PFSK-1 (cell line): ENCODE measurements around the gene RPH3AL.

Source experiments
- FOXP2 ChIP-seq: optimal IDR thresholded peaks from 2 replicates; pipeline ENCODE3; 2011; ENCODE audit warnings: borderline replicate concordance, control low read depth, inconsistent platforms; ENCODE audit not compliant: insufficient read depth; ENCODE audit errors: extremely low read length, extremely low read depth
- POLR2AphosphoS5 ChIP-seq: IDR thresholded peaks from 2 replicates; pipeline ENCODE4 v1.6.1; 2012; ENCODE audit warnings: low read depth, mild to moderate bottlenecking, control low read depth, low read length, moderate library complexity
- SIN3A ChIP-seq: IDR thresholded peaks from 2 replicates; pipeline ENCODE4 v1.6.1; 2012; ENCODE audit warnings: mild to moderate bottlenecking, low read length, moderate library complexity, borderline replicate concordance; ENCODE audit not compliant: insufficient read depth
- TAF1 ChIP-seq: IDR thresholded peaks from 2 replicates; pipeline ENCODE4 v1.6.1; 2012; ENCODE audit warnings: low read length, control low read depth, borderline replicate concordance; ENCODE audit not compliant: insufficient read depth
- TF ChIP-seq, protein P1 (sequence below), 2 experiments: IDR thresholded peaks; 2 replicates each; pipeline versions ENCODE4 v1.6.1 to v1.8.0; 2011 to 2012; ENCODE audit warnings: low read depth in 2 of 2, low read length in 2 of 2, control low read depth in 1 of 2, inconsistent platforms in 1 of 2, mild to moderate bottlenecking in 1 of 2, moderate library complexity in 1 of 2; ENCODE audit not compliant: insufficient read depth in 1 of 2

RPH3AL gene

DNA sequence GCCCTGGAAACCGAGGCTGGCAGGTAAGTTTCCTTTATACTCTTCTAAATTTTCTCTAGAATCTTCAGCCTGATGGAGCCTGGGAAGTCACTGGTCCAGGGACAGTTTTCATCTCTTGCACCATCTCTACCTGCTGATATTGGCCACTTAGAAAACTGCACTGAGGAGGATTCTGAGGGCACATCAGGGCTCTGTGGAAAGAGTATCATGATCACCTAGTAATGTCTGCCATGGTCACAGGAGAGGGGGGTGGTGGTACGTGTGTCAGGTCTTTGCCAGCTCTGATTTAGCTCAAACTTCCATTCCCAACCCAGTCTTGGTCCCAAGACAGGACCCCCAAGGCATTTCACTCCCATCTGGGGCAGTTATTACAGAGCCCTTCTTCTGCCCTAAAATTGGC lies 136.0 kb downstream of the RPH3AL start:
- TF ChIP-seq SIN3A (no peak), FOXP2 (no peak), TAF1 (no peak), POLR2AphosphoS5 (no peak)
- TF ChIP-seq, protein P1, sequence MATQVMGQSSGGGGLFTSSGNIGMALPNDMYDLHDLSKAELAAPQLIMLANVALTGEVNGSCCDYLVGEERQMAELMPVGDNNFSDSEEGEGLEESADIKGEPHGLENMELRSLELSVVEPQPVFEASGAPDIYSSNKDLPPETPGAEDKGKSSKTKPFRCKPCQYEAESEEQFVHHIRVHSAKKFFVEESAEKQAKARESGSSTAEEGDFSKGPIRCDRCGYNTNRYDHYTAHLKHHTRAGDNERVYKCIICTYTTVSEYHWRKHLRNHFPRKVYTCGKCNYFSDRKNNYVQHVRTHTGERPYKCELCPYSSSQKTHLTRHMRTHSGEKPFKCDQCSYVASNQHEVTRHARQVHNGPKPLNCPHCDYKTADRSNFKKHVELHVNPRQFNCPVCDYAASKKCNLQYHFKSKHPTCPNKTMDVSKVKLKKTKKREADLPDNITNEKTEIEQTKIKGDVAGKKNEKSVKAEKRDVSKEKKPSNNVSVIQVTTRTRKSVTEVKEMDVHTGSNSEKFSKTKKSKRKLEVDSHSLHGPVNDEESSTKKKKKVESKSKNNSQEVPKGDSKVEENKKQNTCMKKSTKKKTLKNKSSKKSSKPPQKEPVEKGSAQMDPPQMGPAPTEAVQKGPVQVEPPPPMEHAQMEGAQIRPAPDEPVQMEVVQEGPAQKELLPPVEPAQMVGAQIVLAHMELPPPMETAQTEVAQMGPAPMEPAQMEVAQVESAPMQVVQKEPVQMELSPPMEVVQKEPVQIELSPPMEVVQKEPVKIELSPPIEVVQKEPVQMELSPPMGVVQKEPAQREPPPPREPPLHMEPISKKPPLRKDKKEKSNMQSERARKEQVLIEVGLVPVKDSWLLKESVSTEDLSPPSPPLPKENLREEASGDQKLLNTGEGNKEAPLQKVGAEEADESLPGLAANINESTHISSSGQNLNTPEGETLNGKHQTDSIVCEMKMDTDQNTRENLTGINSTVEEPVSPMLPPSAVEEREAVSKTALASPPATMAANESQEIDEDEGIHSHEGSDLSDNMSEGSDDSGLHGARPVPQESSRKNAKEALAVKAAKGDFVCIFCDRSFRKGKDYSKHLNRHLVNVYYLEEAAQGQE (IDR thresholded peaks at IDR 0.05; ENCODE audit: insufficient read depth in 1 of 2, low read depth in 2 of 2, low read length in 2 of 2) = no peak

DNA sequence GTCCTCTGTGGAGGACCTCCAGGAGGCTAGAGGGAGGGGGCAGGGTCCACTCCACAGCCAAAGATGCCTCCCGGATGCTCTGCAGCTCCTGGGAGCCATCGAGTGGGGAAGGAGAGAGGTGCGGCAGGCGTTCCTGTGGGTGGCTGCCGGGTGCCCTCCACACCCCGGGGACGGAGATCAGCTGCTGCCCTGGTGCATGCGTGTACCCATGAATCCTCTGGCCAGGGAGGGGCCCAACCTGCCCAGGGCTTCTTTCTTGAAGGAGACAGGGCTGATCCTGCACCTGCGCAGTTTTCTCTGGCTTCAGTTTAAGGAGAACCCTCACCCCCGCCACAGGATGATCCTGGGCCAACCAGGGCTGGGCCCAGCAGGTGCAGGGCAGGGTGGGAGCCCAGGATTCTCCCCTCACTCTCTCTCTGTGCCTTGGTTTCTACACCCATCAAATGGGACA lies 137.7 kb downstream of the RPH3AL start:
- TF ChIP-seq TAF1 (no peak), SIN3A (no peak)

DNA sequence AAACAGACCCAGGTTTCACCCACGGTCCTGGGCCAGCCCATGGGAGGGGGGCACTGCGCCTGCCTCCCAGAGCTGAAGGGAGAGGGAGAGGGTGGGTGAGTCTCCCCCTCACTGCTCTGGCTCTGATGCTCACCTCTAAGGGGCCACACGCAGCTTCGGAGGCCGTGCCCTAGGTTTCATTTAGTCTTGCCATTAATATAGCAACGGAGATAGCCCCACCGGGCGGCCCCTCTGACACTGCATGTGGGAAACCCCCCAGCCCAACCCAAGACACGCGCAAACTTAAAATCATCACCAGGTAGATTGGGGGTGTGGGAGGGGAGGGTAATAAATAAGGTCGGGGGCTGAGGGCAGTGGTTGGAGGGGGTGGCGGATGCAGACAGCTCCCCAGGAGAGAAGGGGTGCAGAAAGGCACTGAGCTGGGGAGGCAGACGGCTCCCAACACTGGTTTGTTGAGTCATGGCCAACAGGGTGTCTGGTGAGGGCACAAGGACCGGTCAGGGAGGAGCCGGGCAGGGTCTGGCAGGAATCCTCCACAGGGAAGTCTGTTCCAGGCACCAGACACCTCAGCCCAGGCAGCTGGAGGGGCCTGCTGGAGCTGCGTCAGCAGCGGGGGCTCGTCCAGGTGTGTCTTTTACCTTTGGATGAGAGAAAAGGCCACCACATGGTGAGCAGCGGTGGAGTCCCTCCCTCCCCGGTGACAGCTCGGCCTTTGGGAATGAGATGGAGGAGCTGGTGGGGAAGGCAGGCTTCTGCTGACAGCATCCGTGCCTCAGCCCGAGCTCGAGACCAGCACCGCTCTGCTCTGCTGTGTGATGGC lies 139.1 kb downstream of the RPH3AL start:
- no peak for TF ChIP-seq TAF1
- TF ChIP-seq POLR2AphosphoS5 = no peak
- no peak for TF ChIP-seq SIN3A
- no peak for TF ChIP-seq FOXP2
- TF ChIP-seq, protein P1 (IDR thresholded peaks at IDR 0.05; ENCODE audit: insufficient read depth in 1 of 2, low read depth in 2 of 2, low read length in 2 of 2) = no peak

DNA sequence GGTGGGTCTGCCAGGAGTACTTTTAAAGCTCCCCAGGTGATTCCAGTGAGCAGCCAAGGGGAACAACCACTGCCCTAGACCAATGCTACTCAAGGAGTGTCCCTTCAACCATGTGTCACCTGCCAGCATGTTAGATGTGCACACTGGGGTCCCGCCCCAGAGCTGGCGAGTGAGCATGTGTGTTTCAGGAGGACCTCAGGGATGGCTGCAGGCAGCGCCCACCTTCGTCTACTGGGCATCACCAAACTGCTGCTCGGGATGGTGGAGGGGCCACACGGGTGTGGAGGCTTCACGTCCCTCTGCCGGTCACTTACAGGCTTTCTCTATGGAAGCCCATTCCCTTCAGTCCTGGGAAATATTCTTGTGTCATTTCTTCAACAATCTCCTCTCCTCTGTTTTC lies 142.2 kb downstream of the RPH3AL start:
- TF ChIP-seq POLR2AphosphoS5 = no peak
- TF ChIP-seq, protein P1 (IDR thresholded peaks at IDR 0.05; ENCODE audit: insufficient read depth in 1 of 2, low read depth in 2 of 2, low read length in 2 of 2) = no peak
- TF ChIP-seq SIN3A = no peak
- TF ChIP-seq TAF1 = no peak
- no peak for TF ChIP-seq FOXP2

DNA sequence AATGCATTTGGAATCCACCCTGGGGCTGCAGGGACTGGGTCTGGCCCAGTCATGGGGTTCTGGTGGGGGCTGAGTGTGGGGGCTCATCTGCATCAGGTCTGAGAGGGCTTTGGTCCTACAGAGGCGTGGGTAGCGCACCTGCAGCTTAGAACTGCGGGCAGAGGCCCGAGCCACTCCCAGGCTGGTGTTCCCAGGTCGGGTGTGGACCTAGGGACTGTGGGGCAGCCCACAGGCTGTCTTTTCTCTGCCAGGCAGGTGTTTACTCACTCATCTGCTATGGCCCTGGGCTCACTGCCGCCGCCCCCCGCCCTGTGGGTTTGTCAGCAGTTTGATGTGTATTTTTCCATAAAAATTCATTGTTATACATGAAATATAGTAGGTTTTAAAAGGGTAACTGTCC lies 144.2 kb downstream of the RPH3AL start:
- no peak for TF ChIP-seq POLR2AphosphoS5
- no peak for TF ChIP-seq SIN3A
- TF ChIP-seq TAF1 = no peak
- TF ChIP-seq FOXP2 = no peak
- TF ChIP-seq, protein P1 (IDR thresholded peaks at IDR 0.05; ENCODE audit: insufficient read depth in 1 of 2, low read depth in 2 of 2, low read length in 2 of 2) = no peak
